Spleen (tissue), 11 donors: ENCODE results near the gene SPDYE4. TPM values are rescaled to one million over a fixed set of nuclear protein-coding genes. Genes with fewer than 3 reads are reported as not detected.

Source experiments
- DNase-seq: peaks from one replicate; pipeline ENCODE4 v3.0.0-alpha.2; 2020
- H3K27ac ChIP-seq, 8 donors: fragments of 200-600 bp; sonication (generic) in 7 of 8; 1 replicate in 4 of 8; 2 replicates in 4 of 8; pipeline versions ENCODE4 v1.5.0 to v1.8.0; 2016 to 2021; ENCODE audit warnings: inconsistent platforms in 4 of 8, mild to moderate bottlenecking in 4 of 8, moderate library complexity in 1 of 8
- H3K27me3 ChIP-seq, 7 donors: fragments of 200-600 bp; sonication (generic) in 6 of 7; replicated peaks in 1 of 7; 1 replicate in 4 of 7; 2 replicates in 3 of 7; pipeline versions ENCODE4 v1.5.0 to v1.8.0; 2016 to 2021; ENCODE audit warnings: inconsistent platforms in 3 of 7, mild to moderate bottlenecking in 1 of 7
- H3K36me3 ChIP-seq, 6 donors: fragments of 200-600 bp; sonication (generic) in 5 of 6; 1 replicate in 4 of 6; 2 replicates in 2 of 6; pipeline versions ENCODE4 v1.5.0 to v1.8.0; 2016 to 2021; ENCODE audit warnings: inconsistent platforms in 2 of 6
- H3K4me1 ChIP-seq, 6 donors: fragments of 200-600 bp; sonication (generic) in 5 of 6; 1 replicate in 3 of 6; 2 replicates in 3 of 6; pipeline versions ENCODE4 v1.5.0 to v1.8.0; 2016 to 2021; ENCODE audit warnings: inconsistent platforms in 3 of 6
- H3K4me3 ChIP-seq, 8 donors: fragments of 200-600 bp; sonication (generic) in 7 of 8; 1 replicate in 4 of 8; 2 replicates in 4 of 8; pipeline versions ENCODE4 v1.5.0 to v1.8.0; 2016 to 2021; ENCODE audit warnings: inconsistent platforms in 4 of 8, mild to moderate bottlenecking in 4 of 8, moderate library complexity in 2 of 8
- H3K9me3 ChIP-seq, 8 donors: fragments of 200-600 bp; sonication (generic) in 7 of 8; 1 replicate in 4 of 8; 2 replicates in 4 of 8; pipeline versions ENCODE4 v1.5.0 to v1.8.0; 2016 to 2021; ENCODE audit warnings: inconsistent platforms in 4 of 8
- POLR2A ChIP-seq, 3 donors: fragments of 450-650 bp; IDR thresholded peaks; one replicate each; pipeline ENCODE4 v1.5.1; 2017; ENCODE audit warnings: antibody characterized with exemption in 3 of 3, mild to moderate bottlenecking in 1 of 3
- POLR2AphosphoS5 ChIP-seq, 3 donors: sonication (generic); formaldehyde crosslinking; IDR thresholded peaks; one replicate each; pipeline ENCODE4 v1.5.1; 2017; ENCODE audit warnings: antibody characterized with exemption in 3 of 3
- WGBS, 5 donors: extraction: QIAGEN DNeasy Blood & Tissue Kit in 3 of 5; methylation state at CpG; one replicate each; pipeline versions ENCODE4 v1.1.5 to v1.1.7; 2013 to 2018; 5-methylcytosine and 5-hydroxymethylcytosine counted together
- intact Hi-C: fragments of 100-400 bp; cut with DNase I; formaldehyde crosslinking; loops from one replicate; pipeline ENCODE4 v1.15.0; 2023; ENCODE audit warnings: low total_unique reads
- polyA plus RNA-seq, 3 donors: library from polyadenylated mRNA; stranded (reverse); fragments of 200-250 nt; gene quantifications; one replicate each; pipeline ENCODE4 v1.2.1, GENCODE V29; 2013
- total RNA-seq, 7 donors: library from RNA; depleted of rRNA in 3 of 7; stranded (reverse); fragments of >200 nt in 3 of 7; fragmentation: NEBNext Ultra II Directional in 4 of 7; extraction: Animal tissue kit (Norgen Biotek cat#: 25700) in 4 of 7; gene quantifications; one replicate each; pipeline versions ENCODE4 v1.1.0 to v1.2.1, GENCODE V29; 2016 to 2021
- TF ChIP-seq, protein P1 (sequence below), 11 experiments: fragments of 200-600 bp in 7 of 11; fragments of 450-650 bp in 4 of 11; sonication (generic) in 4 of 11; IDR thresholded peaks in 8 of 11; conservative IDR thresholded peaks in 3 of 11; 1 replicate in 7 of 11; 2 replicates in 4 of 11; pipeline versions ENCODE4 v1.4.0 to v1.8.0; 2016 to 2021; ENCODE audit warnings: antibody characterized with exemption in 11 of 11, inconsistent platforms in 4 of 11, mild to moderate bottlenecking in 1 of 11
- donor health status: healthy with polysubstance abuse.
- donor health status: DM: no; HTN: no; CAD: no; lungs with moderate emphysema.
- donor health status: DM: no; HTN: no; CAD: no.
- donor health status: Bipolar disorder and iron deficiency.
- donor health status: healthy.
- donor health status: DM: no; HTN: no; CAD: no.
- donor health status: DM: yes; HTN: yes; CAD: no.

The SPDYE4 gene
- total and polyA plus RNA-seq, 10 donors = not detected

DNA sequence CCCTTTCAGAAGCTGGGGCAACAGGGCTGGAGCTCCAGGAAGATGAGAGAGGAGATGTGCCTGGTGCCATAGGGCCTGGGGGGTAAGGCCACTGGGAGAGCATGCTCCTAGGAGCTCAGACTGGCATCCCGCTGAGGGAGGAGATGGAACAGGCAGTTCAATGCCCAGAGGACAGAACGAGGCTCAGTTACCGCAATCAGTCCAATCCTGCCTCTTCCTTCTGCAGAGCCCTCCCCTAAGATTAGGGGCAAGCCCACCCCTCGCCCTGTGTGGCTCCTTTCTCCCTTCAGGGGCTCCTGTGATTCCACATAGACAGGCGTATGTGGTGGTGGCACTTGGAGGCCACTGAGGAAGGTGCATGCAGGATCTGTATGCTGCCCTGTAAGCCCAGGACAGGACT lies 16.1 kb downstream of the SPDYE4 start:
- Histone ChIP-seq H3K4me3 (no peak overlapping the region), H3K9me3 (no peaks in the 10 kb centered on the region), H3K27ac (no peak overlapping the region), H3K4me1 (peaks cover 0 to 34% (median 21%) of the 10 kb centered on the region in 6 donors), H3K36me3 (no peaks in the 10 kb centered on the region), H3K27me3 (peaks cover 0 to 40% (median 0%) of the 10 kb centered on the region in 7 donors)
- DNase-seq = peak; percentile 47
- TF ChIP-seq POLR2A (IDR thresholded peaks at IDR 0.05) (no peak), POLR2AphosphoS5 (IDR thresholded peaks at IDR 0.05) (no peak)
- TF ChIP-seq, protein P1, sequence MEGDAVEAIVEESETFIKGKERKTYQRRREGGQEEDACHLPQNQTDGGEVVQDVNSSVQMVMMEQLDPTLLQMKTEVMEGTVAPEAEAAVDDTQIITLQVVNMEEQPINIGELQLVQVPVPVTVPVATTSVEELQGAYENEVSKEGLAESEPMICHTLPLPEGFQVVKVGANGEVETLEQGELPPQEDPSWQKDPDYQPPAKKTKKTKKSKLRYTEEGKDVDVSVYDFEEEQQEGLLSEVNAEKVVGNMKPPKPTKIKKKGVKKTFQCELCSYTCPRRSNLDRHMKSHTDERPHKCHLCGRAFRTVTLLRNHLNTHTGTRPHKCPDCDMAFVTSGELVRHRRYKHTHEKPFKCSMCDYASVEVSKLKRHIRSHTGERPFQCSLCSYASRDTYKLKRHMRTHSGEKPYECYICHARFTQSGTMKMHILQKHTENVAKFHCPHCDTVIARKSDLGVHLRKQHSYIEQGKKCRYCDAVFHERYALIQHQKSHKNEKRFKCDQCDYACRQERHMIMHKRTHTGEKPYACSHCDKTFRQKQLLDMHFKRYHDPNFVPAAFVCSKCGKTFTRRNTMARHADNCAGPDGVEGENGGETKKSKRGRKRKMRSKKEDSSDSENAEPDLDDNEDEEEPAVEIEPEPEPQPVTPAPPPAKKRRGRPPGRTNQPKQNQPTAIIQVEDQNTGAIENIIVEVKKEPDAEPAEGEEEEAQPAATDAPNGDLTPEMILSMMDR (IDR thresholded peaks at IDR 0.05 in 8 of 11, conservative IDR thresholded peaks at IDR 0.05 in 3 of 11) = no peak
- 87 to 92% (median 90%) methylated on average over 3 to 5 of the region's 5 CpGs for WGBS, 5 donors
- intact Hi-C loops = no loop called here

DNA sequence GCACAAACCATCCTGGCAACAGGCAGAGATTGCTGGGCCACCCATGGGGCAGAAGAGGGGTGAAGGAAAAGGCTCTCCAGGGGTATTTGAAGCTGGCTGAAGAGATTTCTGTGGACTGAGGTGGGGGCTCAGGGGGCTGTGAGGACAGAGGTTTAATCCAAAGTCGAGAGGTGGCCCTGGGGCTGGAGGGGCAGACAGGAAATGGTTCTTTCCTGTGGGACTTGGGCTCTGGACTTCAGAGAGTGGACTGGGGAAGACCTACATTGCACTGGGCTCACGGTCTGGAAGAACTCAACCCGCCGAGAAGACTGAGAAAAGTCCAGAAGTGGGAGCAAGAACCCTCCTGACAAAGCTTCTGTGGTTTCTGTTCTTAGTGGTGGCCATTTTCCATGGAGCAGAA lies 16.6 kb downstream of the SPDYE4 start:
- no peak overlapping the region for H3K27ac ChIP-seq
- TF ChIP-seq, protein P1 (IDR thresholded peaks at IDR 0.05 in 8 of 11, conservative IDR thresholded peaks at IDR 0.05 in 3 of 11) = no peak
- TF ChIP-seq POLR2A (IDR thresholded peaks at IDR 0.05) (no peak), POLR2AphosphoS5 (IDR thresholded peaks at IDR 0.05) (no peak)
- no peaks in the 10 kb centered on the region for H3K36me3 ChIP-seq
- DNase-seq = peak; percentile 28
- H3K4me3 ChIP-seq = no peak overlapping the region
- peaks cover 0 to 34% (median 21%) of the 10 kb centered on the region in 6 donors for H3K4me1 ChIP-seq
- 62 to 67% (median 63%) methylated on average over 4 of the region's 4 CpGs for WGBS, 5 donors
- intact Hi-C loops = no loop called here
- H3K27me3 ChIP-seq = peaks cover 0 to 40% (median 0%) of the 10 kb centered on the region in 7 donors
- H3K9me3 ChIP-seq = no peaks in the 10 kb centered on the region

DNA sequence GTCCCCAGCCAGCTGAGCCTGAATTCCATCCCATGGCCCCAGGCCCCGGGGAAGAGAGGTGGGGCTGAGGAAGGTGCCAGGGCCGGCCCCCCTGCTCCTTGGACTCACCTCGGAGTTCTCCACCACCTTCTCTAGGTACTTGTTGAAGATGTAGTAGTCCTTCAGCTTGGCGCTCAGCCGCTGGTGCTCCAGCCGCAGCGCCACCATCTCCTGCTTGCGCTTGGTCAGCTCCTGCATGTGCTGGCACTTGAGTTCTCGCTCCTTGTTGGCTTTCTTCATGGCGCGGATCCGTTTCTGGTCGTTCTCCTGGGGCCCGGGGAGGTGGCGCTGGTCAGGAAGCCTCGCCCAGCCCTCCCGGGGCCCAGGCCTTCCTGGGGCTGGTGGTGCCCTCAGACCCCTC lies 17.0 kb downstream of the SPDYE4 start:
- DNase-seq = no peak

DNA sequence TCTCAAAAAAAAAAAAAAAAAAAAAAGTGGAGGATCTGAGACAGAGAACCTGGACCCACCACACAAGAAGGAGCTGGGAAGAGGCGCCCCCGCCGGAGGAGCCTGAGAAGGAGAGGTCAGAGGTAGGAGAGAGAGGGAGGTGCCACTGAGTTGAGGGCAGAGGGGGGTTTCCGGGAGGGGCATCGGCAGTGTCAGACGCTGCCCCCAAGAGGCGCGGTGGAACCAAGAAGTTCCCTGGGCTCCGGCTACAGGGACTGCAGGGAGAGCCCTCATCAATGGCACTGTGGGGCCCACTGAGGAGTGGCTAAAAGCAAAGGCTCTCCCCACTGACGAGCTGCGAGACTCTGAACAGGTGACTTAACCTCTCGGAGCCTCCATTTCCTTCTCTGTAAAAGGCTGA lies 17.9 kb downstream of the SPDYE4 start:
- peak overlapping the region in 3 of 8 donors; percentile 32 to 57 (median 44) for H3K27ac ChIP-seq
- intact Hi-C loops = no loop called here
- WGBS, 5 donors = 6 to 34% (median 25%) methylated on average over 11 to 12 of the region's 12 CpGs
- TF ChIP-seq POLR2AphosphoS5 (IDR thresholded peaks at IDR 0.05) (peak in 1 of 3 donors; percentile 16), POLR2A (IDR thresholded peaks at IDR 0.05) (no peak)
- TF ChIP-seq, protein P1 (IDR thresholded peaks at IDR 0.05 in 8 of 11, conservative IDR thresholded peaks at IDR 0.05 in 3 of 11) = peak in 5 of 11 experiments; percentile 8 to 16 (median 14)
- peaks cover 0 to 43% (median 0%) of the 10 kb centered on the region in 7 donors for H3K27me3 ChIP-seq
- DNase-seq = peak; percentile 86
- H3K4me1 ChIP-seq = peaks cover 0 to 23% (median 10%) of the 10 kb centered on the region in 6 donors
- no peaks in the 10 kb centered on the region for H3K9me3 ChIP-seq
- peak overlapping the region in 5 of 8 donors; percentile 7 to 57 (median 19) for H3K4me3 ChIP-seq
- no peaks in the 10 kb centered on the region for H3K36me3 ChIP-seq

More for the DNA sequence above, 17.0 kb downstream of the SPDYE4 start:
- WGBS, 5 donors = 68 to 87% (median 78%) methylated on average over 16 to 17 of the region's 17 CpGs
- no peak overlapping the region for H3K4me3 ChIP-seq
- intact Hi-C loops = no loop called here
- H3K4me1 ChIP-seq = peaks cover 0 to 31% (median 19%) of the 10 kb centered on the region in 6 donors
- no peaks in the 10 kb centered on the region for H3K36me3 ChIP-seq
- H3K27me3 ChIP-seq = peaks cover 0 to 41% (median 0%) of the 10 kb centered on the region in 7 donors
- no peaks in the 10 kb centered on the region for H3K9me3 ChIP-seq
- no peak for TF ChIP-seq POLR2AphosphoS5 (IDR thresholded peaks at IDR 0.05)
- no peak for TF ChIP-seq POLR2A (IDR thresholded peaks at IDR 0.05)
- TF ChIP-seq, protein P1 (IDR thresholded peaks at IDR 0.05 in 8 of 11, conservative IDR thresholded peaks at IDR 0.05 in 3 of 11) = no peak
- no peak overlapping the region for H3K27ac ChIP-seq
